GM12878 (cell line): ENCODE measurements around the gene LAMA2. TPM values are rescaled to one million over a fixed set of nuclear protein-coding genes. Genes with fewer than 3 reads are reported as not detected.

ENCODE experiments used
- ATAC-seq: fragments of 200-7000 bp; cut with Tn5 transposase; 3 replicates; pipeline ENCODE4 v1.9.1; 2020; ENCODE audit warnings: mild to moderate bottlenecking, moderate library complexity
- BruUV-seq: library from RNA; stranded (reverse); fragments of 400-500 nt; replicated peaks from 2 replicates; lab custom pipeline; 2021; lab: Mats Ljungman, UMichigan
- CTCF ChIA-PET: fragments of 300-600 bp; sonication (Branson Sonifier 250); formaldehyde crosslinking; extraction: SDS; loops from one replicate; lab custom pipeline; 2021; ENCODE audit warnings: inconsistent platforms; lab: Yijun Ruan, JAX
- POLR2A ChIA-PET: fragments of 350-600 bp; formaldehyde crosslinking; extraction: SDS; loops from one replicate; lab custom pipeline; 2021; ENCODE audit warnings: inconsistent platforms; lab: Charles Lee
- RAD21 ChIA-PET: fragments of 300-600 bp; sonication (Branson Sonifier 250); formaldehyde crosslinking; loops from one replicate; lab custom pipeline; 2023; ENCODE audit warnings: antibody characterized with exemption; ENCODE audit not compliant: unreplicated experiment; lab: Charles Lee
- SMC1A ChIA-PET: fragments of 300-600 bp; sonication (Branson Sonifier 250); formaldehyde crosslinking; loops from one replicate; lab custom pipeline; 2023; ENCODE audit not compliant: unreplicated experiment, uncharacterized antibody; lab: Charles Lee
- DNase-seq: peaks from one replicate; pipeline ENCODE4 v3.0.0-alpha.2; 2011; ENCODE audit warnings: low read depth, low spot score
- FAIRE-seq: peaks from 3 replicates; lab custom pipeline; 2011; peaks lifted over from hg19 to GRCh38; lab: Jason Lieb, UNC
- H2AFZ ChIP-seq: 2 replicates; pipeline ENCODE4 v1.6.0; 2011; ENCODE audit warnings: low read depth, low read length, control low read depth; ENCODE audit not compliant: control insufficient read depth
- H3K27ac ChIP-seq: 2 replicates; pipeline ENCODE4 v1.5.1; 2011; ENCODE audit warnings: control low read depth; ENCODE audit not compliant: control insufficient read depth, insufficient read depth
- H3K27me3 ChIP-seq, 2 experiments: replicated peaks in 1 of 2; 2 replicates each; pipeline versions ENCODE4 v1.6.0 to v1.6.1; 2011; ENCODE audit warnings: low read length in 1 of 2; ENCODE audit not compliant: control insufficient read depth in 2 of 2, insufficient read depth in 2 of 2
- H3K36me3 ChIP-seq, 2 experiments: 2 replicates each; pipeline ENCODE4 v1.5.1; 2011; ENCODE audit warnings: low read length in 1 of 2; ENCODE audit not compliant: control insufficient read depth in 2 of 2, insufficient read depth in 2 of 2
- H3K4me1 ChIP-seq: 2 replicates; pipeline ENCODE4 v1.6.1; 2011; ENCODE audit warnings: mild to moderate bottlenecking, low read length, moderate library complexity, mixed read lengths; ENCODE audit not compliant: control insufficient read depth, insufficient read depth
- H3K4me2 ChIP-seq: 2 replicates; pipeline ENCODE4 v1.6.0; 2011; ENCODE audit warnings: control low read depth; ENCODE audit not compliant: control insufficient read depth, insufficient read depth
- H3K4me3 ChIP-seq: fragments of 200-600 bp; sonication (generic); 2 replicates; pipeline ENCODE4 v1.5.1; 2016
- H3K79me2 ChIP-seq: 2 replicates; pipeline ENCODE4 v1.6.0; 2011; ENCODE audit warnings: low read length; ENCODE audit not compliant: control insufficient read depth, insufficient read depth
- H3K9ac ChIP-seq: 2 replicates; pipeline ENCODE4 v1.8.0; 2011; ENCODE audit warnings: low read length, control low read depth, mixed read lengths; ENCODE audit not compliant: control insufficient read depth, insufficient read depth
- H3K9me3 ChIP-seq: replicated peaks from 3 replicates; pipeline ENCODE4 v1.5.1; 2011; ENCODE audit warnings: mild to moderate bottlenecking, low read length; ENCODE audit not compliant: control insufficient read depth, insufficient read depth
- H4K20me1 ChIP-seq: 2 replicates; pipeline ENCODE4 v1.6.0; 2011; ENCODE audit not compliant: control insufficient read depth, insufficient read depth
- CBFB ChIP-seq: IDR thresholded peaks from 2 replicates; pipeline ENCODE4 v1.6.1; 2016; ENCODE audit warnings: antibody characterized with exemption, low read depth
- DPF2 ChIP-seq: fragments of 450-650 bp; IDR thresholded peaks from 2 replicates; pipeline ENCODE4 v1.6.1; 2017; ENCODE audit warnings: mild to moderate bottlenecking
- FOXK2 ChIP-seq: fragments of 450-650 bp; IDR thresholded peaks from 2 replicates; pipeline ENCODE4 v1.6.1; 2017; ENCODE audit warnings: mild to moderate bottlenecking, moderate library complexity
- IRF4 ChIP-seq: IDR thresholded peaks from 2 replicates; pipeline ENCODE4 v1.6.1; 2011; ENCODE audit warnings: low read depth, low read length
- PAX5 ChIP-seq: IDR thresholded peaks from 2 replicates; pipeline ENCODE4 v1.6.1; 2011; ENCODE audit warnings: low read depth, low read length, borderline replicate concordance
- RELB ChIP-seq: fragments of 450-650 bp; IDR thresholded peaks from 2 replicates; pipeline ENCODE4 v1.6.1; 2017; ENCODE audit warnings: low read depth, mild to moderate bottlenecking, moderate library complexity
- WRNIP1 ChIP-seq: IDR thresholded peaks from 2 replicates; pipeline ENCODE4 v1.6.1; 2011; ENCODE audit warnings: low read depth, low read length, improper control_type of control experiment, borderline replicate concordance
- ZNF24 ChIP-seq: fragments of 450-650 bp; IDR thresholded peaks from 2 replicates; pipeline ENCODE4 v1.6.1; 2017; ENCODE audit warnings: antibody characterized with exemption, mild to moderate bottlenecking
- ZNF592 ChIP-seq: fragments of 450-650 bp; IDR thresholded peaks from 2 replicates; pipeline ENCODE4 v1.6.1; 2017; ENCODE audit warnings: mild to moderate bottlenecking, moderate library complexity
- WGBS: methylation state at CpG from one replicate; pipeline ENCODE4 v1.1.6; 2016; ENCODE audit warnings: low lambda C conversion rate; ENCODE audit not compliant: insufficient replicate concordance, insufficient coverage; ENCODE audit errors: missing lambda C conversion rate; 5-methylcytosine and 5-hydroxymethylcytosine counted together
- in situ Hi-C: fragments of 300-500 bp; cut with MboI; formaldehyde crosslinking; loops from 9 replicates; pipeline ENCODE4 v1.14.3; 2018; ENCODE audit warnings: mixed read lengths
- intact Hi-C: fragments of 100-400 bp; cut with micrococcal nuclease; formaldehyde crosslinking; loops from one replicate; pipeline ENCODE4 v1.14.2; 2022; ENCODE audit not compliant: unreplicated experiment
- polyA plus RNA-seq, 11 experiments: library from polyadenylated mRNA; depleted of rRNA in 4 of 11; unstranded in 6 of 11; stranded (reverse) in 5 of 11; fragments of >200 nt; fragmentation: Nextera tagmentation in 4 of 11; fragmentation: Illumina TruSeq in 1 of 11; extraction: Ambion mirVana in 4 of 11; extraction: Trizol in 1 of 11; gene quantifications; 1 replicate in 1 of 11; 2 replicates in 10 of 11; pipeline versions ENCODE4 v1.2.1 to v1.2.3, GENCODE V29; 2011 to 2016; ENCODE audit warnings: inconsistent platforms in 2 of 11, missing spikeins in 2 of 11, low read depth in 1 of 11
- total RNA-seq, 4 experiments: library from RNA; depleted of rRNA in 3 of 4; stranded (reverse); fragments of >200 nt in 3 of 4; fragmentation: Illumina TruSeq in 1 of 4; extraction: Trizol in 1 of 4; gene quantifications; 2 replicates each; pipeline versions ENCODE4 v1.2.1 to v1.2.3, GENCODE V29; 2013 to 2021

LAMA2 gene
- total and polyA plus RNA-seq, 10 of the 15 experiments (the other 5 are each of a cell fraction or from before 2014, with no cell fraction given) = 0.04 to 2.0 (median 0.37) TPM; not detected in 1

GRCh38 chr6:129485746-129486145, 602.8 kb downstream of the LAMA2 start:
- Histone ChIP-seq H3K79me2 (no peaks in the 10 kb centered on the region), H3K27ac (no peak overlapping the region), H3K36me3 (no peaks in the 10 kb centered on the region), H3K27me3 (no peaks in the 10 kb centered on the region; a peak in 1 of 4 replicates), H3K4me2 (no peak overlapping the region), H4K20me1 (no peaks in the 10 kb centered on the region), H3K9ac (no peak overlapping the region), H3K4me3 (no peak overlapping the region), H3K4me1 (peaks cover 17% of the 10 kb centered on the region), H2AFZ (no peak overlapping the region), H3K9me3 (no peaks in the 10 kb centered on the region)
- no peak for TF ChIP-seq IRF4
- TF ChIP-seq ZNF592 = no peak
- no peak for TF ChIP-seq WRNIP1
- TF ChIP-seq CBFB = no peak
- TF ChIP-seq FOXK2 = no peak
- no peak for TF ChIP-seq DPF2
- no peak for TF ChIP-seq RELB
- TF ChIP-seq ZNF24 = no peak
- TF ChIP-seq PAX5 = no peak
- BruUV-seq = no TSS peak
- DNase-seq (no peak), FAIRE-seq (no peak), ATAC-seq (no peak)
- intact Hi-C loops = no loop called here
- SMC1A ChIA-PET = interaction anchor here (1.3 to 1.4 kb wide), 3 partner anchors 12 to 53 kb away, joined by 3 to 4 read pairs (median 3); no protein-coding TSS in a partner anchor
- in situ Hi-C loops = no loop called here
- 60% methylated on average over 2 of the region's 2 CpGs for WGBS
- POLR2A ChIA-PET = interaction anchor here (0.5 kb wide), 1 partner anchor 93 kb away, joined by 3 read pairs; no protein-coding TSS in a partner anchor
- RAD21 ChIA-PET = interaction anchor here (0.7 kb wide), 1 partner anchor 14 kb away, joined by 3 read pairs; no protein-coding TSS in a partner anchor
- CTCF ChIA-PET = interaction anchor here (1.0 to 2.4 kb wide), 4 partner anchors 10 to 18 kb away, joined by 3 to 11 read pairs (median 4); no protein-coding TSS in a partner anchor
